GM12874 (cell line): ENCODE data around the gene FAS.

Source experiments
- TF ChIP-seq, protein P1 (sequence below): IDR thresholded peaks from 2 replicates; pipeline ENCODE4 v1.5.1; 2011; ENCODE audit warnings: low read depth, mild to moderate bottlenecking, control low read depth, low read length, moderate library complexity; ENCODE audit not compliant: insufficient read depth

Gene FAS

DNA sequence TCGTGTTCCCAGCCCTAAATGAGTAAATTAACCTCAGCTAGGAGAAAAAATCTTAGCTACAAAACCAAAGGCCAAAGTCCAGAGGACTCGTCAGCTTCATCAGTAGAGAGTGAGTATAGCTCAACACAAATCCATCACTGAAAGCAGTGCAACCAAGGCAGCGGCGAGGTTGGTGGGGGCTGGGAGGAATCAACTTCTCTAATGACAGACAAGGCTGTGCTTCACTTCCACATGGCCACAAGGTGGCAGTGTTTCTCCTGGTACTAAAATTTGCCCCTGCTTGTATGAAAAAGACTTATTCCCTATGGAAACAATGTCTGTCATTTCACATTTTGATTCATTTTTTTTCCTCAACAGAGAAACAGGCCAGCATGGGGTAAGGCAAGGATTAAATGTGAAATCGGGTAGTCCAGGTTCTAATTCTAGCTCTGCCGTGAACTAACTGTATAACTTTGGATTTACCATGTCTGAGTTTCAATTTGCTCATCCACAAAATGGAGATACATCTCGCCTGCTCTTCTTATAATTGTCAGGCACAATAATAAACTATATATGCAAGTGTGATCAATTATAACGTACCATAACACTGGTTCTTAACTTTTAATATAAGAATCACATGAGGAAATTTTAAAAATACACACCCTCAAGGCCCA lies 39.3 kb downstream of the FAS start:
- TF ChIP-seq, protein P1, sequence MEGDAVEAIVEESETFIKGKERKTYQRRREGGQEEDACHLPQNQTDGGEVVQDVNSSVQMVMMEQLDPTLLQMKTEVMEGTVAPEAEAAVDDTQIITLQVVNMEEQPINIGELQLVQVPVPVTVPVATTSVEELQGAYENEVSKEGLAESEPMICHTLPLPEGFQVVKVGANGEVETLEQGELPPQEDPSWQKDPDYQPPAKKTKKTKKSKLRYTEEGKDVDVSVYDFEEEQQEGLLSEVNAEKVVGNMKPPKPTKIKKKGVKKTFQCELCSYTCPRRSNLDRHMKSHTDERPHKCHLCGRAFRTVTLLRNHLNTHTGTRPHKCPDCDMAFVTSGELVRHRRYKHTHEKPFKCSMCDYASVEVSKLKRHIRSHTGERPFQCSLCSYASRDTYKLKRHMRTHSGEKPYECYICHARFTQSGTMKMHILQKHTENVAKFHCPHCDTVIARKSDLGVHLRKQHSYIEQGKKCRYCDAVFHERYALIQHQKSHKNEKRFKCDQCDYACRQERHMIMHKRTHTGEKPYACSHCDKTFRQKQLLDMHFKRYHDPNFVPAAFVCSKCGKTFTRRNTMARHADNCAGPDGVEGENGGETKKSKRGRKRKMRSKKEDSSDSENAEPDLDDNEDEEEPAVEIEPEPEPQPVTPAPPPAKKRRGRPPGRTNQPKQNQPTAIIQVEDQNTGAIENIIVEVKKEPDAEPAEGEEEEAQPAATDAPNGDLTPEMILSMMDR = peak; percentile 79

DNA sequence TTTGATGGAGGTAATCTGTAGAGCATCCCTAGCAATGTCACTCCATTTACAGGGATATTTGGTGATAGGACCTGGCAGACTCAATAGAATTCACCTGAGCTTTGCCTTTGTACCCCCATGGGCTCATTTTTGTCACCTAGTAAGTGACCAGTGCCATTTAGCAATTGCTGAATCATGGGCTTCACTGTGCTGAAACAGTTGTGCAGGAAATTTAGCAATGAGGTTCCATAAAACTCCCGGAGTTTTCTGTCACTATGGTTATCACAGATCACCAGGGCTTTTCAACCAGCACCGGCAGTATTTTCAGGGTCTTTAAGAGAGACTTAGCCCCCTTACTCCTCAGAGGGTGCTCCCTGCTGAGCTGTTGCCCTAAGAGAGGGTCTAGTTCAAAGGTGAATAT lies 40.2 kb downstream of the FAS start:
- TF ChIP-seq, protein P1 = no peak

DNA sequence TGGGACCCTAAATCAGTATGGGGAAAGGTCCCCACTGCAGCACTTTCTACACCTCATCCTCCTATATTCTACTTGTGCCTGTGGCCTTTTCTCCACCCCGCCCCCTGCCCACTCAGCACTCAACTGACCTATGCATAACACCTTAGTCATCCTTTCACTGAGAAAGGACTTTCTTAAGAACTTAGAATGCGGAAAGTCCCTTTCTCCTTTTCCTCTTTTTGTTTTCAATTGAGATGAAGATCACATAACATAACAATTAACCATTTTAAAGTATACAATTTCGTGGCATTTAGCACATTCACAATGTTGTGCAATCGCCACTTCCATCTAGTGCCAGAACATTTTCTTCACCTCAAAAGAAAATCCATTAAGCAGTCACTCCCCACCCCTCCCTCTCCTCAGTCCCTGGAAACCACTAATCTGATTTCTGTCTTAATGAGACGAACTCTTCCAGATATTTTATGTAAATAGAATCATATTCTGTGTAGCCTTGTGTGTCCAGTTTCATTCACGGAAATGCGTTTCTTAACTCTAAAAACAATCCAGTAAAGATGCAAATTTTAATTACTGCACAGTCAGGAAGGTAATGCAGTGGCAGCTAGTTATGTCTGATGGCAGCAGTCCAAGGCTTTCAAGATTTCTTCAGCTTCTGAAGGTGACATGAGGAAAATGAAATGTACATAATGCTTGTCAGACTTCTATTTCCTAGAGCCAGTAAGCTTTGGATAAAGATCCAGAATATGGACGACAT lies 41.7 kb downstream of the FAS start:
- TF ChIP-seq, protein P1 = no peak

DNA sequence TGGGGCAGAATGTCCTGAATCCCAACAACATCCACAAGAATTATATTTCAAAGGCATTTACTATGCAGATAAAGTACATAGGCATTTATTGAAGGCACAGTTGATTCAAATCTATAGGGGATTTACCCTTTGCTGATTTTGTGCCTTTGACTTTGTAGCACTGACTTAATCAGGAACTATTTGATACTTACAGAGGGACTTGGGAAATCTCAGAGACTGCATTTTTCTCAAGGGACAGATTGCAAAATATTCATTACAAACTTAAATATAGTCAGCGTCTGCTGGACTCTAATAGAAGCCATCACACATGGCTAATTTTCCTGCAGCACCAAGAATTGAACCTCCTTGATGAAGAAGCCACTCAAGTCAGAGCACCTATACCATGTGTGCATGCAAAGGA lies 44.9 kb downstream of the FAS start:
- TF ChIP-seq, protein P1 = no peak

DNA sequence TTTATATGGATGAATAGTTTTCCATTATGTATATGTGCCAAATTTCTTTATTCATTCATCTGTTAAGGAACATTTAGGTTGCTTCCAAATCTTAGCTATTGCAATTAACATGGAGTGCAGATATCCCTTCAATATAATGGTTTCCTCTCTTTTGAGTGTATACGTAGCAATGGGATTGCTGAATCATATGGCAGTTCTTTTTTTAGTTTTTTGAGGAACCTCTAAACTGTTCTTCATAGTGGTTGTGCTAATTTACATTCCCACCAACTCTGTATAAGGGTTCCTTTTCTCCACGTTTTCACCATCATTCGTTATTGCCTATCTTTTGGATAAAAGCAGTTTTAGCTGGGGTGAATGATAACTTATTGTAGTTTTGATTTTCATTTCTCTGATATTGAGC lies 46.5 kb downstream of the FAS start:
- TF ChIP-seq, protein P1 = no peak

DNA sequence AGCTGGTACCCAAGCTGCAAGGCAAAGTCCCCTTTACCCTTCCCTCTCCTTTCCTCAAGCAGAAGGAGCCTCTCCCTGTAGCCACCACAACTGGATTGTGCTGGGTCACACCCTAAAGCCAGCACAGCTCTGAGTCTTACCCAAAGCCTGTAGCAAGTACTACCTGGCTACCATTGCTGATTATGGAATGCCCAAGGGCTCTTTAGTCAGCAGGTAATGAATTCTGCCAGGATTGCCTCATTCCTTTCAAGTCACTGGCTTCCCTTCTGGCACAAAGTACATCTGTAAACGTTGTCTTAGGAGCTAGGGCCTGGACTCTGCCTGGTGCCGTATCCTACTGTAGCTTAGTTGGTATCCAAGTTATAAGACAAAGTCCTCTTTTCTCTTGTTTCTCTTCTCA lies 52.0 kb downstream of the FAS start:
- TF ChIP-seq, protein P1 = no peak

DNA sequence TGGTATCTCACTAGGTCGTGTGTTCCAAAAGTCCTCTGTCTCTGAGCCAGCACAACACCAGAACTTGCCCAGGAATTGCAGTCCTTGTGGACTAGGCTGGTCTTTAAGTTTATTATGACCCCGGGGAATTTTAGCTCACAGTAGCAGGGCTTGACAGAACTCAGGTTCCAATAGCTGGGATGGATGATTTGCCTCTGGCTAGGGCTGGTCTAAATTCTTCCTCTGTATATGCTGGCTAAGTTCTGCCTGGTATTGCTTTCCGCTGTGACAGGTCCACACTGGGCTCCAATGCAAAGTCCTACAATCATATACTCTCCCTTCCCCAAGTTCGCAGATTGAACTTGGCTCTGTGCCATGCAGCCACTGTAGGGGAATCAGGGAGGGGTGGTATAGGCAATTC lies 52.5 kb downstream of the FAS start:
- TF ChIP-seq, protein P1 = no peak
